ENCODE data around the gene WASF3.

WASF3 gene

DNA sequence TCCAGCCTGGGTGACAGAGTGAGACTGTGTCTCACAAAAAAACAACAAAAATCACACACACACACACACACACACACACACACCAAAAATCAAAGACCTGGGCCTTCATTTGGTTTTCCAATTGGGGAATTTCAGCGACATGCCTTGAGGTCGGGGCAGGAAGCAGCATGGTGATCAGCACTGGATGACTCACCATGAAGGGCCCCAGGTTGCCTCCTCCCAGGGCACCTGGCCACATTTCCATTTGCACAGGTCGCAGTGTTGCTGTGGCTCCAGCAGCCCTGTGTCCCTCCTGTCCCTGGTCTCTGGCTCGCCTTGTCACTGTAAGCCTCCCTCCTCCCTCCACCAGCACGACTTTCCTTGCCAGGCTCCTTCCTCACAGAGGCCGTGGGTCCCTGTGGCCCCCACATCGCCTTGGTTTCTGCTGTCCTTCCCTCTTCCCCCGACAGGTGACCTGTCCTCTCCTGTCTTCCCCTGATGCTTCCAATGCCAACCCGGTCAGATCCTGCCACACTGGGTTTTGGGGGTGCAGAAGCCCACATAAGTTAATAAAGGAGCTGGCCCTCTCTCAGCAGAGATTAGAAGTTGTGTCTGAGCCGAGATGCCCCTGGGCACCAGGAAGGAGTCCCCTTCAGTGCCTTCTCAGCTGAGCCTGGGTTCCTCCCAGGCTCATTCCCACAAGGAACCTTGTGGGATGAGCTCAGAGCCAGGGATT, 136.4 kb downstream of the WASF3 start:
- H3K27ac ChIP-seq, result no peak overlapping the region
- TF ChIP-seq ZFX (IDR thresholded peaks at IDR 0.05), result no peak
- TF ChIP-seq, protein P1, sequence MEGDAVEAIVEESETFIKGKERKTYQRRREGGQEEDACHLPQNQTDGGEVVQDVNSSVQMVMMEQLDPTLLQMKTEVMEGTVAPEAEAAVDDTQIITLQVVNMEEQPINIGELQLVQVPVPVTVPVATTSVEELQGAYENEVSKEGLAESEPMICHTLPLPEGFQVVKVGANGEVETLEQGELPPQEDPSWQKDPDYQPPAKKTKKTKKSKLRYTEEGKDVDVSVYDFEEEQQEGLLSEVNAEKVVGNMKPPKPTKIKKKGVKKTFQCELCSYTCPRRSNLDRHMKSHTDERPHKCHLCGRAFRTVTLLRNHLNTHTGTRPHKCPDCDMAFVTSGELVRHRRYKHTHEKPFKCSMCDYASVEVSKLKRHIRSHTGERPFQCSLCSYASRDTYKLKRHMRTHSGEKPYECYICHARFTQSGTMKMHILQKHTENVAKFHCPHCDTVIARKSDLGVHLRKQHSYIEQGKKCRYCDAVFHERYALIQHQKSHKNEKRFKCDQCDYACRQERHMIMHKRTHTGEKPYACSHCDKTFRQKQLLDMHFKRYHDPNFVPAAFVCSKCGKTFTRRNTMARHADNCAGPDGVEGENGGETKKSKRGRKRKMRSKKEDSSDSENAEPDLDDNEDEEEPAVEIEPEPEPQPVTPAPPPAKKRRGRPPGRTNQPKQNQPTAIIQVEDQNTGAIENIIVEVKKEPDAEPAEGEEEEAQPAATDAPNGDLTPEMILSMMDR (conservative IDR thresholded peaks at IDR 0.05), result no peak

DNA sequence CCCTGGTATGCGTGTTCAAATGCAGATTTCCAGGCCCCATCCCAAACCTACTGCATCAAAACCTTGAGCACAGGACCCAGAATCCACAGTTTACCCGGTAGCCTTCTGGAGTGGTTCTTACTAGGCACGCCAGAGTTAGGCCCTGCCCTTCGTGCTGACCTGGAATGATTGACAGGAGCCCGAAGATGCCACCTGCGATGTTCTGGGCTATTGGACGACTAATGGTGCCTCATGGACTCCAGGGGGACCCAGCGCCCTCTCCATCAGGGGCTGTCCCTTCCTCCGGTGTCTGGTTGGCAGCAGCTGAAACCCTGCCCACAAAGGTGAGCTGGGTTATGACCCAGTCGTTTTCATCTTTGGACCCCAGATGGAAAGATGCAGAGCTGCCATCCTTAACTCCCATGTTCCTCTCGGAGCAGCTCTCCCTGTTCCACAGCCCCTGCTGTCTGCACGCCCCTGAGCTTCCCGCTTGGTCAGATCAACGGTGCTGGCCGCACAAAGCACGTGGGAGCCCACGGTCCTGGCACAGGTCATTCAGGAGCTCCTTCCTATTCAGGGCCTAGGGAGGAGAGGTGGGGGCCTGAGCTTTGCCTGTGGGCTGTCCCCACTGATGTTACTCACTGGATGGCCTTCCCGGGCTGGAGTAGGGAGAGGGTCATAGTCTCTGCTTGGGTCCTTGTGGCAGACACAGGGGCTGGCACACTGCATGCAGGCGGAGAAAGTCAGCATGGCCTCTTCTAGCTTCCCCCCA, 137.3 kb downstream of the WASF3 start:
- H3K27ac ChIP-seq, result no peak overlapping the region
- no peak for TF ChIP-seq ZFX (IDR thresholded peaks at IDR 0.05)
- TF ChIP-seq, protein P1 (conservative IDR thresholded peaks at IDR 0.05), result no peak

DNA sequence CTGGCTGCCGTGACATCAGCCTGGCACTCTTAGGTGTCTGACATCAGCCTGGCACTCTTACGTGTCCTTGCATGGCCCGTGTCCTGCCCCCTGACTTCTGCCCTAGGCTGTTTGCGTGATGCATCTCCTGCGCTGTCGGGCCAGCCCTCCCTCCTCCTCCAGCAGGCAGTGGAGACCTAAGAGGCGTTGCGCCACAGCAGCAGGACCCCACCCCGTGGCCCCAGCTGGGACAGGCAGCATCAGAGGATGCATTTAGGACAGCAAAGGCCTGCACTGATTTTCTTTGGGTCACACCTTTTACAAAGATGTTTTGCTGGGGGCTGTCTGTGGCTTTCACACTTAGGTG, 137.8 kb downstream of the WASF3 start:
- no peak for TF ChIP-seq ZFX (IDR thresholded peaks at IDR 0.05)
- TF ChIP-seq, protein P1 (conservative IDR thresholded peaks at IDR 0.05), result no peak
- no peak overlapping the region for H3K27ac ChIP-seq

DNA sequence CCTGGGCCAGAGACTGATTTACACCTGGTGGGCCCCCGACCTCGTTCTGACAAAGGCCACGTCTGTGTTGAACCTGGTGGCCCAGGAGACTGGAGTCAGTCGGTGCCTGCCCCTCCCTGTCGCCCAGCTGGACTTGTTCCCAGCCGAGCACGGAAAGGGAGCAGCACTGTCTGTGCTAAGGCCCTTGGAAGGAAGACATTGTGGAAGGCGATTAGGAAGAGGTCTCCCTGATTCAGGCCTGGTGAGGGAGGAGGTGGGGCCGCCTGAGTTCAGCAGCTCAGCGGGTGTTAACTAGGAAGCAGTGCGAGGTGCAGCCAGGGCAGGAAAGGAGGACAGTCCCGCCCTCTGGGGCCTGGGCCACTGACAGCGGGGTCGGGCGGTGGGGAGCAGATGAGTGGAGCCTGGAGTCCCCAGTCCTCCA, 138.4 kb downstream of the WASF3 start:
- TF ChIP-seq, protein P1 (conservative IDR thresholded peaks at IDR 0.05), result no peak
- TF ChIP-seq ZFX (IDR thresholded peaks at IDR 0.05), result no peak
- H3K27ac ChIP-seq, result no peak overlapping the region

DNA sequence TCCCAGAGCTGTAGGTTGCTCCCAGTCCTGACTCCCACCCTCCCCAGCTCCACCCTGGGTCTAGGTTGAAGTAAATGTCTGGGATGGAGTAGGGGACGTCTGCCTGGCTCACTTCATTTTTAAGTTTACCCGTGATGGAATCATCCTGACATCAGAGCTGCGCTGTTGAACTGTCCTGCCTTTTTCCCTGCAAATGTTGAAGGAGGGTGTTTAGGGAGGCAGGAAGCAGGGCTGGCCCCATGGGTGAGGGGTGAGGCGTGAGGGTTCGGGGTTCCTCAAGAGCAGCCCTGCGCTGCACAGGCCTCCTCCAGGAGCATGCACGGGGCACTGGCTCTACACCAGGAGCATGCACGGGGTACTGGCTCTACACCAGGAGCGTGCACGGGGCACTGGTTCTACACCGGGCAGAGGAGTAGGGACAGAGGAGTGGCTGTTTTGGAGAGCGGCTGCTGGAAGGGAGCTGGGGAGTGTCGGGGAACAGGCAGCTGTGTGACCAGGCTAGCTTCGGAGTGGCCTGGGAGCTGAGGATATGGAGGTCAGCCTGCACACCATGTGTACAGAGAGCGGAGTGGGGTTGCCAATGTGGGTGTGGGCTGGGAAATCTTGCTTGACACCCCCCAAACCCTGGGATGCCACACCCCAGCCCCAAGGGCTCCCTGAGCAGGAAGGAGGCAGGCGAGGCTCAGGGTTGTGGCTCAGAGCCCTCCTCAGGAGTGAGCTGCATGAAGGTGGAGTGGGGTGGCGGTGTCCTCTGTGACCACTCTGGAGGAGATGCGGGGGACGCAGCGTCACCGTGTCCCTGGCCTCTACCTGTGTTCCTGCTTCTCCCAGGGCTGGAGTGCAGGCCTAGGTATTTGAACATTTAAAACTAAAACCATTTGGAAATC, 139.8 kb downstream of the WASF3 start:
- H3K27ac ChIP-seq, result no peak overlapping the region
- TF ChIP-seq, protein P1 (conservative IDR thresholded peaks at IDR 0.05), result no peak
- TF ChIP-seq ZFX (IDR thresholded peaks at IDR 0.05), result no peak

DNA sequence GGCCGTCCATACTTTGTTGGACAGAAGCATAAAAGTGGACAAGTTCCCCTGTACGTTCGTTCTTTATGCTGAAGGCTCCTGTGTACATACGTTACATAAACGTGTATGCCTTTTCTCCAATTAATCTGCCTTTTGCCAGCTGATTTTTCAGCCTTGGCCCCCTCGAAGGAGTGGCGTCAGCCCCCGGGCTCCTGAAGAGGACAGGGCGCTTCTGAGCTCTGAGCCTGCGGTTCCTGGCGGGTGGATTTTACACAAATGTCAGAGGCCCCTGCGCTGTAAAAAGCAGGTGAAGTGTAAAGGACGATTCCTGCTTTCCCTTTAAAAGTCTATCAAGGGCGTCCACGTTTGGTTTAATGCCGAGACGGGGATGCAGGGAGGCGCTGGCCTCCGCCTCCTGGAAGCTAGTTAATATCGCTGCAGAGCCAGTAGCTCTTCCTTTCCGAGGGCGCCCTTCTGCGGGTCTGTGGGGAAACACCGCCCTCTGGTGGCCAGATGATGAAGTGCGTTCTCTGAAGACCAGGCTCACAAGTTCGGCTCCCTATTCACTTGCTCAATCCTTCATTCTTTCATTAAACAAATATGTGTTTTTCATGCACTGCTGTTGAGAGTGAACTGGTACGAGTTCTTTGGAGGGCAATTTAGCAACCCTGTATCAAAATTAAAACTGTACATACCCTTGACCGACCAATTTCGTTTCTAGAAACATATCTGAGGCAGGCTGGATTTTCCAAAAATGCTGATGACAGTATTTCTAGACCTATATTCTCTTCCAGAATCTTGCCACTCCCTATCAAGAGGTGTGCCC, 141.1 kb downstream of the WASF3 start:
- TF ChIP-seq ZFX (IDR thresholded peaks at IDR 0.05), result no peak
- TF ChIP-seq, protein P1 (conservative IDR thresholded peaks at IDR 0.05), result peak; percentile 100

More for the DNA sequence above, 141.1 kb downstream of the WASF3 start:
- no peak overlapping the region for H3K27ac ChIP-seq
